Effector memory CD4-positive, alpha-beta T cell (primary cell): ENCODE data around the gene PTGER1.
A peak's percentile ranks its signal among the peaks of the same experiment; 100 is the strongest.

Experiments used
- DNase-seq, 3 donors: peaks; one replicate each; pipeline ENCODE4 v3.0.0-alpha.2; 2020
- H3K27ac ChIP-seq: 2 replicates; pipeline ENCODE4 v1.7.0; 2013; ENCODE audit warnings: mild to moderate bottlenecking, low read length, moderate library complexity; ENCODE audit not compliant: insufficient read depth, poor library complexity, severe bottlenecking
- H3K27me3 ChIP-seq: replicated peaks from 2 replicates; pipeline ENCODE4 v1.7.0; 2013; ENCODE audit warnings: mild to moderate bottlenecking, low read length; ENCODE audit not compliant: insufficient read depth, control insufficient read depth, poor library complexity, severe bottlenecking
- H3K36me3 ChIP-seq: 2 replicates; pipeline ENCODE4 v1.7.0; 2013; ENCODE audit warnings: mild to moderate bottlenecking, low read length, moderate library complexity; ENCODE audit not compliant: control insufficient read depth, insufficient read depth
- H3K4me1 ChIP-seq: 2 replicates; pipeline ENCODE4 v1.7.0; 2013; ENCODE audit warnings: low read length, mild to moderate bottlenecking; ENCODE audit not compliant: control insufficient read depth, insufficient read depth, poor library complexity, severe bottlenecking
- H3K4me3 ChIP-seq: 2 replicates; pipeline ENCODE4 v1.7.0; 2013; ENCODE audit warnings: low read length, low read depth, mild to moderate bottlenecking; ENCODE audit not compliant: insufficient read depth, poor library complexity, severe bottlenecking
- H3K9me3 ChIP-seq: 2 replicates; pipeline ENCODE4 v1.7.0; 2013; ENCODE audit warnings: mild to moderate bottlenecking, low read length, moderate library complexity; ENCODE audit not compliant: control insufficient read depth

Gene PTGER1

DNA sequence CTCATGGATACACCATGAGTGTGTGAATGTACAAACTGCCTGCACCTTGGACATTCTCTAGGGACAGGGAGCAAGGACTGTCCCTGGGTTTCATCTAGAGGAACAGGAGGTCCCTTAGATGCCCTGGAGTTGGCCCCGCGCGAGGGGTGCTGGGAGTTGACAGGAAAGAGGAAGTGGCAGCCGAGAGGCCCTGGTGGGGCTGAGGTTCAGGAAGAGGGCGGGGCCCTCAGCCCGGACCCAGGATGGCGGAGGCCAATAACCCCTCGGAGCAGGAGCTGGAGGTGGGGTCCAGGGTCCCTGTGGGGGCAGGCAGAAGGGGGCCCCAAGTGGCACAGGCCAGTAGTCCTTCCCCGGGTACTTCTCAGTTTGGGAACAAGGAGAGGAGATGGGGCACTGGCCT, 35.1 kb downstream of the PTGER1 start:
- no peaks in the 10 kb centered on the region for H3K27me3 ChIP-seq
- peak overlapping the region; percentile 53 for H3K4me3 ChIP-seq
- peaks cover 34% of the 10 kb centered on the region for H3K36me3 ChIP-seq
- H3K27ac ChIP-seq: peak overlapping the region; percentile 74
- DNase-seq: peak; percentile 54 to 68 (median 60)
- H3K4me1 ChIP-seq: peaks cover 26% of the 10 kb centered on the region
- no peaks in the 10 kb centered on the region for H3K9me3 ChIP-seq

DNA sequence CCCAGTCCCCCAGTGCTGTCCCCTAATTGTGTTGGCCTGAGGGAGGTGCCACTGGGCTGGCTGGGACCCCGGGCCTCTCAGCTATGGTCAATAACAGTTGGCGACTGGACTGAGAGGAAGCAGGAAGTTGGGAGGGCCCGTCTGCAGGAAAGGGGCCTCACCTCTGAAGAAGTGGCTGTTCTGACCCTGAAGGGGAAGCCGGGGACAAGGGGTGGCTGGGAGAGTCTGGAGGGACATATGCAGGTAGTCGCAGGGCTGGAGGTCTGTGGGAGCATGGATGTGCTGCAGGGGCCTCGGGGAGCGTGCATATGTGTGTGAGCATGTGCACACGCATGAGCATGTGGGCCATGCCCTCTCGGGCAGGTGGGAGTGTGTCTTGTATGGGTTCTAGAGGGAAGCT, 36.1 kb downstream of the PTGER1 start:
- DNase-seq: no peak
- Histone ChIP-seq H3K27ac (no peak overlapping the region), H3K9me3 (no peaks in the 10 kb centered on the region), H3K4me1 (peaks cover 31% of the 10 kb centered on the region), H3K27me3 (no peaks in the 10 kb centered on the region), H3K4me3 (no peak overlapping the region), H3K36me3 (peaks cover 27% of the 10 kb centered on the region)

DNA sequence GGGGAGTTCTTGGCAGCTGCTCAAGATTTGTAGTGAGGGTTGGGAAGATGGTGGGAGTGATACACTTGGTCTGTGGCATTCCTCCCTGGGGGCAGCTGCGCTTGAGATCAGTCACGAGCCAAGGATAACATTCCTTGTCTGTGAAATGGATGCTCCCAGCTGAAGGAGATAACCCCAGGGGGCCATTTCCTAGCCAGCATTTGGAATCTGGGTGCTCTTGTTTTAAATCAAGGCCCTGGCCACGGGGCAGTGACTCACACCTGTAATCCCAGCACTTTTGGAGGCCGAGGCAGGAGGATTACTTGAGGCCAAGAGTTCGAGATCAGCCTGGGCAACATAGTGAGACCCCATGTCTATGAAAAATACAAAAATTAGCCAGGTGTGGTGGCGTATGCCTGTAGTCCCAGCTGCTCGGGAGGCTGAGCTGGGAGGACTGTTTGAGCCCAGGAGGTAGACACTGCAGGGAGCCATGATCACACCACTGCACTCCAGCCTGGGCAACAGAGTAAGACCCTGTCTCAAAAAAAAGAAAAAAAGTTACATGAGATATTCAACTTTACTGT, 37.5 kb downstream of the PTGER1 start:
- Histone ChIP-seq H3K4me3 (no peak overlapping the region), H3K36me3 (peaks cover 14% of the 10 kb centered on the region), H3K27ac (no peak overlapping the region), H3K9me3 (no peaks in the 10 kb centered on the region), H3K27me3 (no peaks in the 10 kb centered on the region), H3K4me1 (peaks cover 31% of the 10 kb centered on the region)
- no peak for DNase-seq

DNA sequence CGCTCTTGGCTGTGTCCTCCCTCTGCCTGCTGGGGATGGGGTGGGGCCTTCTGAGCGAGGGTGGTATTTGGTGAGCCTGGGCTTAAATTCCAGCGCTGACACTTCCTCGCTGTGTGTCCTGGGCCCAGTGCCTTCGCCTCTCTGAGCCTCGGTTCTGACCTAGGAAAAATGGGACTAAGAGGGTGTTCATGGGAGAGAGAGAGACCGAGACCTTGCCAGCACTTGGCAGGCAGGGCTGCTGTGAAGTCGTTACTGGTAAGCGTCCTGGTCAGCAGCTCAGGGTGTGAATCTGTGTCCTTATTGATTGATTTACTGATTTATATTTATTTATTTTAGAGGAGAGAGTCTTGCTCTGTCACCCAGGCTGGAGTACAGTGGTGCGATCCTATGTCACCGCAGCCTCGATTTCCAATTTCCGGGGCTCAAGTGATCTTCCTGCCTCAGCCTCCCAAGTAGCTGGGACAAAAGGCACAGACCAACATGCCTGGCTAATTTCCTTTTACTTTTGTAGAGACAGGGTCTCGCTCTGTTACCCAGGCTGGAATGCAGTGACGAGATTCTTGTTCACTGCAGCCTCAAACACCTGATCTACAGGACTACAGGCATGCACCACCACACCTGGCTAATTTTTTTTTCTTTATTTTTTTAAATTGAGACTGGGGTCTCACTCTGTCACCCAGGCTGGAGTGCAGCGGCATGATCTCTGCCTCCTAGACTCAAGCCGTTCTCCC, 39.7 kb downstream of the PTGER1 start:
- Histone ChIP-seq H3K27me3 (no peaks in the 10 kb centered on the region), H3K36me3 (peaks cover 3% of the 10 kb centered on the region), H3K4me3 (no peak overlapping the region), H3K27ac (peak overlapping the region; percentile 21), H3K4me1 (peaks cover 25% of the 10 kb centered on the region), H3K9me3 (no peaks in the 10 kb centered on the region)
- no peak for DNase-seq

DNA sequence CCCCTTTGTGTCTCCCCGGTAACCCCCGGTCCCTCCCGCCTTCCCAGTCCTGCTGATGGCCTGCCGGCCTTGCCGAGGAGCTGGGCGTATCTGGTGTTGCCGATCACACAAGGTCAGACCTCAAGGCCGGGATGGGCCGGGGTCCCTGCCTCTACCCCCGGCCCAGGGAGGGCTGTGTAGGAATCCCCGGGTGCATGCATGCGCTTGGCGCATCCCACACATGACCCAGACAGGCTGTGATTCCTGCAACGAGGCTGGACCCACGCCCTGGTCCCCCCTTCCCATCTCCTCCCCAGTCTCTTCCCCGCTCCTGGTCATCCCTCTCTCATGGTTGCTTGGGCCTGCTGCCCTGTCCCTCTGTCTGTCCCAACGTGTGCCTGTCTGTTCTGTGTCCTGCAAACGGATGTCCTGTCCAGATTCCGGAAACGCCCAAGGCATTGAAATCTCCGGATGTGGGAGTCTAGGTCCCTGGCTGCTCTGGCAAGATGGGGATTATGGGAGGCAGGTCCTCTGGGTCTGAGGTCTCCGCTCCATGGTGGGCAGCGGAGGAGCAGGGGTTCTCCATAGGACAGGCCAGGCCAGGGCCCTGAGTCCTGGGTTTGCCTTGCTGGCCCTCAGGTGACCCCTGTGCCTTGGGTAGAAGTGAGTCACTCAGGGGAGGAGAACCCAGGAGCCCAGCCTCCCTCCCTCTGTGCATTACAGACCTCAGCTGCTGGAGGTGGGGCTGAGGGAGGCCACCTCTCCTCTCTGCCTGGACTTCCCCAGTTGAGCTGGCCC, 40.4 kb downstream of the PTGER1 start:
- no peaks in the 10 kb centered on the region for H3K27me3 ChIP-seq
- no peak overlapping the region for H3K4me3 ChIP-seq
- DNase-seq: no peak
- H3K9me3 ChIP-seq: no peaks in the 10 kb centered on the region
- peak overlapping the region; percentile 73 for H3K27ac ChIP-seq
- H3K36me3 ChIP-seq: peaks cover 3% of the 10 kb centered on the region
- peaks cover 17% of the 10 kb centered on the region for H3K4me1 ChIP-seq

DNA sequence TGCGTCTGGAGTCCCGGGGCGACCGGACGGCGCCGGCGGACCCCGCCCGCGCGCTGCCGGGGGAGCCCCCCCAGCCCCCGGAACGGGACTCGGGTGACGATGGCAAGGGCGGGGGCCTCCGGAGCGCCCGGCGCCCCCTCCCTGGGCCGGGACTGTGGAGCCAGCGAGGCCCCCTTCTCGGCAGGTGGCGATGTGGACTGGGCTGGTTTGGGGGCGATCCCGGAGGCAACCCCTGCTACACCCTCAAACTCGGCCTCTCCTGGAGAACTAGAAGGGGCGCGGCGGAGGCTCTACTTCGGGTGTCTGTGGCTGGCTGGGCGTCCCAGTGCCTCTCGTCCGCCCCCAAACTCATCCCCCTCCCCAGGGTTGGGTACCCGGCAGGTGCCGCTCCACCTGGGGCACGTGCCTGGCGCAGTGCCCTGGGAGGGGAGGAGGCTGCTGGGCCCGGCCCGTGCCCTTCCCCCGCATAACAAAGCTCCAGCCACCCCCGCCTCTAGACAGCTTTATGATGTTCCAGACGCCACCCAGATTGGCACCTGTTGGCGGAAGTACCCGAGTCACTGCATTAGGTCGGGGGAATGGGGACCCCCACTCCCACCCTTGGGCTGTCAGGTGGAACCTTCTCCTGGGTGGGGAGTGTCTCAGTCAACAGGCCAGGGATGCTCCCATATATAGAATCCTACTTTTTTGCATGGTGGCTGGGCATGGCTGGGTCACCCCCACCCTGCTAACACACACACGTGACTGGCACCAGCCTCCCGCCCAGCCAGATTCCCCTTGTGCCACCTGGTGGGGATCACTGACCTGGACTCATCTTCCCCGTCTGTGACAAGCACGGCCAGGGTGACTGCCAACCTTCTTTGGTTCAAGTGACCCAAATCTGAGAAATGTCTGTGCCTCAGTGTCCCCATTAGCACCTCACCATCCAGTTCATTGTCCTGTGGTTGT, 41.3 kb downstream of the PTGER1 start:
- DNase-seq: peak in 2 of 3 donors; percentile 27 to 39
- Histone ChIP-seq H3K4me3 (peak overlapping the region; percentile 65), H3K27me3 (no peaks in the 10 kb centered on the region), H3K36me3 (peaks cover 3% of the 10 kb centered on the region), H3K4me1 (peaks cover 9% of the 10 kb centered on the region), H3K27ac (peak overlapping the region; percentile 73), H3K9me3 (no peaks in the 10 kb centered on the region)

- Histone ChIP-seq H3K9me3 (no peaks in the 10 kb centered on the region), H3K27ac (peak within 1 kb of the TSS; percentile 73), H3K36me3 (peaks cover 3% of the 10 kb centered on the region), H3K4me3 (peak within 1 kb of the TSS; percentile 65), H3K27me3 (no peaks in the 10 kb centered on the region), H3K4me1 (peaks cover 9% of the 10 kb centered on the region)
- DNase-seq: peak in 1 of 3 donors; percentile 34
These were observed 42.2 kb downstream of the PTGER1 start, which contains the start of gene PKN1 for GRCh38 chr19:14432791-14433553. TSS of gene PKN1 (plus strand) at chr19:14433306. CDS start at chr19:14433522, 216 bp downstream.

GRCh38 chr19:14430712-14431111, 44.4 kb downstream of the PTGER1 start:
- Histone ChIP-seq H3K9me3 (no peaks in the 10 kb centered on the region), H3K36me3 (no peaks in the 10 kb centered on the region), H3K4me3 (no peak overlapping the region), H3K27ac (no peak overlapping the region), H3K27me3 (no peaks in the 10 kb centered on the region), H3K4me1 (peaks cover 9% of the 10 kb centered on the region)
- no peak for DNase-seq

- Histone ChIP-seq H3K4me1 (peaks cover 3% of the 10 kb centered on the region), H3K27me3 (no peaks in the 10 kb centered on the region), H3K27ac (no peak overlapping the region), H3K9me3 (no peaks in the 10 kb centered on the region), H3K4me3 (no peak overlapping the region), H3K36me3 (no peaks in the 10 kb centered on the region)
- DNase-seq: no peak
These were observed 46.2 kb downstream of the PTGER1 start for GRCh38 chr19:14428882-14429416.
